HEK293 (cell line): Measurements from ENCODE around the gene GTF3C5.

ENCODE experiments used
- TRIM28 ChIP-seq: IDR thresholded peaks from 2 replicates; pipeline ENCODE4 v1.6.1; 2011; ENCODE audit warnings: low read length, control low read depth, borderline replicate concordance
- ZNF223 ChIP-seq: fragments of 450-650 bp; formaldehyde crosslinking; IDR thresholded peaks from 2 replicates; pipeline ENCODE4 v1.5.1; 2016; ENCODE audit warnings: missing biosample characterization, missing genetic modification characterization
- ZNF473 ChIP-seq: fragments of 450-650 bp; formaldehyde crosslinking; IDR thresholded peaks from 2 replicates; pipeline ENCODE4 v1.5.1; 2017; ENCODE audit warnings: missing biosample characterization, missing genetic modification characterization
- ZNF776 ChIP-seq: fragments of 450-650 bp; formaldehyde crosslinking; IDR thresholded peaks from 2 replicates; pipeline ENCODE4 v1.5.0; 2017; ENCODE audit warnings: missing biosample characterization, missing genetic modification characterization, borderline replicate concordance

- TF ChIP-seq TRIM28 (no peak), ZNF776 (tag by site-specific recombination) (no peak), ZNF223 (tag by site-specific recombination) (no peak), ZNF473 (tag by site-specific recombination) (no peak)
These were observed 2.6 kb upstream of the GTF3C5 start for GRCh38 chr9:133028221-133028620.
